Right lobe of liver (tissue), 6 donors: ENCODE measurements around the gene MAP4K4. TPM values are rescaled to one million over a fixed set of nuclear protein-coding genes. Genes with fewer than 3 reads are reported as not detected.

Source experiments
- ATAC-seq, 4 donors: fragments of 200-7000 bp; cut with Tn5 transposase; one replicate each; pipeline ENCODE4 v1.9.1; 2020; ENCODE audit warnings: mild to moderate bottlenecking in 4 of 4, moderate library complexity in 4 of 4
- DNase-seq, 3 donors: peaks; one replicate each; pipeline ENCODE4 v3.0.0-alpha.2; 2020
- H3K27ac ChIP-seq, 3 donors: fragments of 200-600 bp; one replicate each; pipeline ENCODE4 v1.8.0; 2022
- H3K27me3 ChIP-seq, 2 donors: fragments of 200-600 bp; one replicate each; pipeline ENCODE4 v1.8.0; 2022
- H3K36me3 ChIP-seq, 4 donors: fragments of 200-600 bp; sonication (generic) in 1 of 4; one replicate each; pipeline versions ENCODE4 v1.5.1 to v1.8.0; 2017 to 2022; ENCODE audit warnings: control low read depth in 1 of 4
- H3K4me1 ChIP-seq, 4 donors: fragments of 200-600 bp; sonication (generic) in 1 of 4; one replicate each; pipeline versions ENCODE4 v1.5.1 to v1.8.0; 2017 to 2022; ENCODE audit warnings: control low read depth in 1 of 4
- H3K4me3 ChIP-seq, 3 donors: fragments of 200-600 bp; one replicate each; pipeline ENCODE4 v1.8.0; 2022
- H3K9me3 ChIP-seq, 4 donors: fragments of 200-600 bp; sonication (generic) in 1 of 4; one replicate each; pipeline versions ENCODE4 v1.5.1 to v1.8.0; 2017 to 2022; ENCODE audit warnings: control low read depth in 1 of 4
- POLR2A ChIP-seq: fragments of 450-650 bp; IDR thresholded peaks from one replicate; pipeline ENCODE4 v1.6.1; 2017; ENCODE audit warnings: antibody characterized with exemption, mild to moderate bottlenecking
- WGBS: methylation state at CpG from one replicate; pipeline ENCODE4 v1.1.6; 2018; ENCODE audit warnings: low coverage, low lambda C conversion rate; ENCODE audit not compliant: insufficient coverage; ENCODE audit errors: missing lambda C conversion rate; 5-methylcytosine and 5-hydroxymethylcytosine counted together
- intact Hi-C, 2 donors: fragments of 100-400 bp; cut with DNase I; formaldehyde crosslinking; loops; one replicate each; pipeline versions ENCODE4 v1.11.2 to v1.14.1; 2022
- total RNA-seq, 6 experiments: library from RNA; depleted of rRNA in 2 of 6; stranded (reverse); fragments of >200 nt in 2 of 6; fragmentation: NEBNext Ultra II Directional in 3 of 6; extraction: Animal tissue kit (Norgen Biotek cat#: 25700) in 3 of 6; gene quantifications; one replicate each; pipeline versions ENCODE4 v1.1.0 to v1.2.4, GENCODE V29; 2016 to 2023
- TF ChIP-seq, protein P1 (sequence below), 4 donors: fragments of 200-600 bp in 3 of 4; fragments of 450-650 bp in 1 of 4; IDR thresholded peaks; one replicate each; pipeline versions ENCODE4 v1.5.1 to v1.8.0; 2016 to 2022; ENCODE audit warnings: antibody characterized with exemption in 4 of 4, mild to moderate bottlenecking in 2 of 4
- donor health status: DM: no; HTN: yes; CAD: no.
- donor health status: DM: no; HTN: no; CAD: no.
- donor health status: DM: no; HTN: no; CAD: no.
- donor health status: DM: no; HTN: yes; CAD: no.
- donor health status: DM: no; HTN: yes; CAD: no.

Gene MAP4K4
- total RNA-seq, 6 experiments from 2014 or later = 29.8 to 36.5 (median 31.1) TPM

DNA sequence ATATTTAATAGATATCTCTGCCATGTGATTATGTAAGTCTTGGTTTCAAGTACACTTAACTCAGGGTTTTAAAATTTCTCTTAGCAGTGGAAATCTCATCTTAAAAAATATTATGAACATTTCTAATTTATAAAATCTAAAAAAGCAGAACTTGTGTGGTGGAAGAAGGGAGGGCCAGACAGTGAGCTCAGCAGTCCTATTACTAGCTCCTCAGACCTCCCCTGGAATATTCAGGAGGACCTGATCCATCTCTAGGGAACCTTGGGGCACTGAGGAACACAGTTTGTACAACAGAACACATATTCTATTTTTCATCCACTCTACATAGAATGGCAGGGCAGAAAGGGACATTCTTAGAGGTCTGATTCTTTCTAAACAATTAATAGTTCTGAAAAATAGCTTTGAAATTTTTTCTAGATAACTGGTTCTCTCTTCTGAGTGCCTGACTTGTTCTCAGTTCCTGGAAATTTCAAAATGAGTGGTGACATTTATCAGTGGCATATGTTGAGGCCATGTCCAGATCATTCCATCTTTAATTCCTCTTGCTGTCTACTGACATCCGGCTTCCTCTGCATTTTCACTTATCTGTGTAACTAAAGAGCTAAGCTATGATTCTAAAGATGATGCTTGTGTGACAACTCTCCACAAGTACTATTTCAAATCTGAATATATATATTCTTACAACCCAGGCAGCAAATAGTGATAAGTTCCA lies 8.2 kb upstream of the MAP4K4 start:
- no peaks in the 10 kb centered on the region for H3K9me3 ChIP-seq
- WGBS = 50% methylated on average over 1 of the region's 1 CpG
- peak overlapping the region in 2 of 3 donors; percentile 42 to 84 for H3K27ac ChIP-seq
- DNase-seq = no peak
- intact Hi-C loops = no loop called here
- TF ChIP-seq POLR2A = no peak
- TF ChIP-seq, protein P1, sequence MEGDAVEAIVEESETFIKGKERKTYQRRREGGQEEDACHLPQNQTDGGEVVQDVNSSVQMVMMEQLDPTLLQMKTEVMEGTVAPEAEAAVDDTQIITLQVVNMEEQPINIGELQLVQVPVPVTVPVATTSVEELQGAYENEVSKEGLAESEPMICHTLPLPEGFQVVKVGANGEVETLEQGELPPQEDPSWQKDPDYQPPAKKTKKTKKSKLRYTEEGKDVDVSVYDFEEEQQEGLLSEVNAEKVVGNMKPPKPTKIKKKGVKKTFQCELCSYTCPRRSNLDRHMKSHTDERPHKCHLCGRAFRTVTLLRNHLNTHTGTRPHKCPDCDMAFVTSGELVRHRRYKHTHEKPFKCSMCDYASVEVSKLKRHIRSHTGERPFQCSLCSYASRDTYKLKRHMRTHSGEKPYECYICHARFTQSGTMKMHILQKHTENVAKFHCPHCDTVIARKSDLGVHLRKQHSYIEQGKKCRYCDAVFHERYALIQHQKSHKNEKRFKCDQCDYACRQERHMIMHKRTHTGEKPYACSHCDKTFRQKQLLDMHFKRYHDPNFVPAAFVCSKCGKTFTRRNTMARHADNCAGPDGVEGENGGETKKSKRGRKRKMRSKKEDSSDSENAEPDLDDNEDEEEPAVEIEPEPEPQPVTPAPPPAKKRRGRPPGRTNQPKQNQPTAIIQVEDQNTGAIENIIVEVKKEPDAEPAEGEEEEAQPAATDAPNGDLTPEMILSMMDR (IDR thresholded peaks at IDR 0.05) = no peak
- no peaks in the 10 kb centered on the region for H3K36me3 ChIP-seq
- peak in 3 of 4 donors; percentile 1 to 17 (median 14) for ATAC-seq
- peaks cover 0 to 23% (median 5%) of the 10 kb centered on the region in 4 donors for H3K4me1 ChIP-seq
- no peak overlapping the region for H3K4me3 ChIP-seq
- H3K27me3 ChIP-seq = no peaks in the 10 kb centered on the region

DNA sequence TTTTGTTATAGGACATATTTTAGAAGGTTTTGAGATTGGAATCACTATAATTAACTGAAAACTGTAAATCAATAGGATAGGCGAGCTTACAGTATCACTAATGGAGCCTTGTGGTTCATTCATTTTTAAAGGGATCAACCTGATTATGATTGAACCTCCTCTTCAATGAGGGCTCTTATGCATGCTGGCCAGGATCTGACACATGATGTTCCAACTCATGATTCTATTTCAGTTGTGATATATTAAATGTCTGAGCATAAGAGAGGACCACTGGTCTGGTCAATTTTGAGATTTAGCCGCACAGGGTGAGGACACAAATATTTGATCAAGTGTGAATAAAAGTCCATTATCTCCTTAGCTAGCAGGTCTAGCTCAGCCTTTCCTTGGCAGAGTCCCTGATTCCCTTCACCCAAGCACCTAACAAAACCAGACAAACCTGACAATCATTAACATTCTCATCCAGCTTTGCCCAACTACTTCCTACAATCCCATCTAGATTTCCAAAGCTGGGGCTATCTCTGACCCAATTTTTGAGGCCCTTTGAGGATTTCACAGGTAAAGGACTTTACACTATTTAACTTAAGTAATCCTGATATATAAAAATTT lies 6.9 kb upstream of the MAP4K4 start:
- H3K36me3 ChIP-seq = no peaks in the 10 kb centered on the region
- ATAC-seq (peak; percentile 88 to 93 (median 89)), DNase-seq (peak in 1 of 3 donors; percentile 73)
- no peaks in the 10 kb centered on the region for H3K27me3 ChIP-seq
- no peak overlapping the region for H3K4me3 ChIP-seq
- no peak for TF ChIP-seq POLR2A
- TF ChIP-seq, protein P1 (IDR thresholded peaks at IDR 0.05) = no peak
- WGBS = 19% methylated on average over 2 of the region's 2 CpGs
- peaks cover 0 to 23% (median 5%) of the 10 kb centered on the region in 4 donors for H3K4me1 ChIP-seq
- H3K27ac ChIP-seq = peak overlapping the region in 2 of 3 donors; percentile 42 to 84
- intact Hi-C loops = no loop called here
- no peaks in the 10 kb centered on the region for H3K9me3 ChIP-seq

DNA sequence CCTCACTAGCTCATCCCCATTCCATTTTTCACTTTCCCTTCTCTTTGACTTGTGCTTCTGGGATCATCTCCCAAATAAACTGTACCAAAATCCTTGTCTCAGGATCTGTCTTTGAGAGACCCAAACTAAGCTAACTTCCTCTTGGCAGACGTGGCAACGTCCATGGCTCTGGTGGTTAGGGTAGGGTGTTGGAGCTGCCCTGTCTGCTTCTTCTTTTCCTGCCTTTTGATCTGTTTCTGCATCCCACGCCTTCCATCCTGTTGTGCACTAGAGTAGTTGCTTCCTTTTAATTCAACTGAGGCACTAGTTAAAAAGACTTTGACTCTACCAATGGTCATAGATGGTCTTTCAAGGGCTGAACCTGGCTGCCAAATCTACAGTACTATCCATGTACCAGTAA lies 5.5 kb upstream of the MAP4K4 start:
- intact Hi-C loops = no loop called here
- Histone ChIP-seq H3K4me3 (no peak overlapping the region), H3K36me3 (no peaks in the 10 kb centered on the region), H3K27ac (no peak overlapping the region), H3K9me3 (no peaks in the 10 kb centered on the region), H3K4me1 (peaks cover 0 to 28% (median 5%) of the 10 kb centered on the region in 4 donors), H3K27me3 (no peaks in the 10 kb centered on the region)
- no peak for ATAC-seq
- no peak for TF ChIP-seq POLR2A
- TF ChIP-seq, protein P1 (IDR thresholded peaks at IDR 0.05) = no peak
- DNase-seq = no peak
- WGBS = 48% methylated on average over 3 of the region's 3 CpGs

DNA sequence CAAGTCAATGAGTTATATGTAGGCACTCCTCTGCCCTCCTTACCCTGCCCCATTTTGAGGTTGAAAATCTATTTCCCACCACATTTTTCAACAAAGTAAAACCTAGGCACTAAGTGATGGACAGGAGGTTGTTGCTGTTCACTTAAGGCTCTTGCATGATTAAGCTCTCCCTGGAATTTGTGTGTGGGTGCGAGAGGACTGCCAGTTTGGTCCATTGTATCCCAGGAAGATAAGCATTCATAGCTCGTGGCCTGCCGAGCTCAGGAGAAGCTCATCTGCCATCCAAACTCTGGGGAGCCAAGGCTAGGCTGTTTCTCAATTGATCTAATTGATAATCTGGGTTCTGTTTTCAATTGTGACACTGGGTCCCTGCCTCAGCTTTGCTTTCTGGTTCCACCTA lies 4.7 kb upstream of the MAP4K4 start:
- Histone ChIP-seq H3K9me3 (no peaks in the 10 kb centered on the region), H3K4me1 (peaks cover 0 to 29% (median 5%) of the 10 kb centered on the region in 4 donors), H3K27ac (no peak overlapping the region), H3K4me3 (no peak overlapping the region), H3K27me3 (no peaks in the 10 kb centered on the region), H3K36me3 (no peaks in the 10 kb centered on the region)
- intact Hi-C loops = no loop called here
- ATAC-seq (no peak), DNase-seq (no peak)
- 92% methylated on average over 3 of the region's 3 CpGs for WGBS
- TF ChIP-seq, protein P1 (IDR thresholded peaks at IDR 0.05) = no peak
- no peak for TF ChIP-seq POLR2A
